Stimulated activated CD8-positive, alpha-beta memory T cell treated with anti-CD3 and anti-CD28 coated beads, Interleukin-2, amount 100 ng/mL, for 48 hours (primary cell): Measurements from ENCODE around the gene CARS1.

Source experiments
- DNase-seq, 2 donors: peaks; one replicate each; pipeline ENCODE4 v3.0.0-alpha.2; 2020; ENCODE audit warnings: low read depth in 2 of 2

Gene CARS1

GRCh38 chr11:2955906-2956476 is 101.2 kb downstream of the CARS1 start:
- no peak for DNase-seq

GRCh38 chr11:2954263-2954662 is 103.0 kb downstream of the CARS1 start:
- no peak for DNase-seq

GRCh38 chr11:2952290-2952689 is 104.9 kb downstream of the CARS1 start:
- no peak for DNase-seq

DNA sequence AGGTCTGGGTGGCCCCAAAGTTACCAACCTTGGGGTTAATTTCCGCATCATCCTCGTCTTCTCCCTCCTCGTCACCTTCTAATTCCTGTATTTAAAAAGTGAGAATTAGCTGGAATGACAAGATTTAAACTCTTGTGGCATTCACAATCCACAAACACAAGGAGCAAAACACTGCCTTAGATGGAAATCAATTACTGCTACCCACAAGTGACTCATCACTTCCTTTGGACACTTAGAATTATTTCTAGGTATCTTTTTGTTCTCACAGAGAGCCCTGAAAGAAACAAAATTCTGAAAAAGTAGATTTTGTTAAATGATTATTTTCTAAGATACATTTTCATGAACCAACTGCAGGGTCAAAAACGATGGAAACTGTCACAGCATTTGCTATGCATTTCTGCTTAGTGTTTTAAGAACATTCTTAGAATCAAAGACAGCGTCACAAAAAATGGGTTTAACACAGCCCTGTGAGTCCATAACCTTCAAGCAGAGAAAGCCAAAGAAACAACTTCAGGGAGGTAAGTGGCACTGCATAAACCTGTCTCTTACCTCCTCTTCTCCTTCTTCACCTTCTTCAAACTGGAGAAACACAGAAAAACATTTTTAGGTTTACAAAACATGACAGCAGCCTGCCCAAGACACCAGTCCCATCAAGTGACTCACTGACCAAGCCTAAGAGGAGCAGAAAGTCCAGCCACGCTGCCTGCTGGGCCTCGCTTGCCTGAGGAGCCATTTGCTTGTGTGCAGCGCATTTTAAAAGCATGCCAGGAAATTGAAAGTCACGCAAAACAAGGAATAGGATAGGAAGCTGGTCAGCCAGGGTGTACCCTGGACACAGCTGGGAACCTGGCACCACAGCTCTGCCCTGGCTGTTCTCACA is 105.8 kb downstream of the CARS1 start:
- DNase-seq = no peak
